Epidermal melanocyte (primary cell): ENCODE measurements around the gene OVCH1.
"Not testable (repeated sequence)": the region's sequence is repeated elsewhere in the genome, so short reads cannot be mapped to it uniquely, and the experiment has no call there.

ENCODE experiments used
- DNase-seq: peaks from one replicate; pipeline ENCODE4 v3.0.0; 2011; ENCODE audit warnings: low spot score; ENCODE audit not compliant: insufficient read length

Gene OVCH1

DNA sequence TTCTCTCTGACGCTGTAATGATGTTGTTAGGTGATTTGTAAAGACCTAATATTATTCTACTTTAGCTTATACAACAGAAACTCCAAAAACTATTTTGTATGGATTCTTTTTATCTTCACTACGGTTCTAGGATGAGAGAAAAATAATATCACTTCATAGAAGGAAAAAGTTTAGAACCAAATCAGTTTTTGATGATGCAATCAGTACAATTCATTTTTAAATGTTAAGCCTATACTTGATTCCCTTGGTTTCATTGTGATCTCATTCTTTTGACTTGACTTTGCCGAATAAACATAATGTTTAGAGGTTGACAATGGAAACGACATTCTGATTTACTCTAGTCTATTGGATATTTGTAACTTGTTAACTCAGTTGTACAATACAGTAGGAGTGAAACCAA, 91.9 kb downstream of the OVCH1 start:
- DNase-seq: no peak

DNA sequence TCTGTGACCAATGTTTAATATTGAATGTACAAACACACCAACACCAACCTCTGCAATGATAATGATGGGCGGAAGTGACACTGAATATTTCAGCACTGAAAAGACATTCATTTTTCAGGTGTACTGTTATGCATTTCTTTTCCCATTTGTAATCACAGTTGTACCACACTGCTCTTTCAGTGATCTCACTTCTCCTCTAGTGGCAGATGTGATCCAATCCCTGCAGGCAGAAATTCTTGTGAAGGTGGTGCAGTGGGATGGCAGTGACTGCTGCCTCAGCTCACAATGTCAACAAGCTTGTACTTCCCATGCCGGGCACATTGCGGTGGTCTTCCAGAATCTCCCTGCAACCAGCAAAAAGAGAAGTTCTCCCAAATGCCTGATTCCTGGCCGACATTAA, 93.5 kb downstream of the OVCH1 start:
- DNase-seq: no peak

DNA sequence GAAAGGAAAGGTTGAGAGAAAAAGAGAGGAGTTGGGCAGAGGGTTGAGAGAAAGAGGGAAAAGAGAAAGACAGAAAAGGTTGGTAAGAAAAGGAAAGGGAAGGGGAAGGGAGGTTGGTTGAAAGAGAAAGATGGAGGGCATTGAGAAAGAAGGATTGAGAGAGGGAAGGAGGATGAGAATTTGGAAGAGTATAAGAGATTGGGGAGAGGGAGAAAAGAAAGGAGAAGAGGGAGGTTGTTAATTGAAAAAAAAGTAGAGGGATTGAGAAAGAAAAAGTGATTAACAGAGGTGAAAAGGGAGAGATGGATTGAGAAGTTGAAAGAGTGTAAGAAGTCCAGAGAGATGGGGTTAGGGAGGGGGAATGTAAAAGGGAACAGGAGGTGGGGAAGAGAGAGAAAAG, 95.0 kb downstream of the OVCH1 start:
- DNase-seq: no peak

DNA sequence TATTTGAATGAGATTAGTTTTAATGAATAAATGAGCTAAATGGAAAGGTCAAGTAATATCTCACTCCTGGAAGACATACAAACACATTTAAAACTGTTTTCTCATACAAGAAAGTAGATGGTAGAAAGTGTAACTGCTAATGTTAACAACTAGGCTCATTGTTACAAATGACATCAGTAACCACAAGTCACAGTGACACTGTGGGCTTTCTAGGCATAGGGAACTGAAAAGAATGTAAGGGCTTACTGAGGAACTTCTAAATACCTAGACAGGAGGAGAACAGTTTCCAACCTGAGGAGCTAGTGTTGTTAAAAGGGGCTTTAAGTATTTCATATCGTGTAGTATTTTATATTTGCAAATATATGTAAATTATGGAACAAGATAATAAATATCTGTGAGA, 99.0 kb downstream of the OVCH1 start:
- no peak for DNase-seq

DNA sequence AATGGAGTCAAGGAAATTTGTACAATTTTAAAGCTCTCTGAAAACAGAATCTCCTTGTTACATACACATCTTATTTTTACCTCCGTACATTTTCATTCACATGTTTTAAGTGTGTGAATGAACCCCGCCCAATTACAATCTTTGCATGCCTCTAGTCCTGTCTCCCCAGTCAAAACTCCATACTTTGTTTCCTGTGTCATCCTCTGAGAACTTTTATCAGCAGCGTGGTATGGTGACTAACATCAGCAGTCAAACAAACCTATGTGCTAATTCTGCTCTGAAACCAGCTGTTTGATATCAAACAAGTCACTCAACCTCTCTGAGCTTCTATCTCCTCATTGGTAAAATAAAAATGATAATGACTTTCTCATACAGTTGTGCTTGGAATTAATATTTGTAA, 100.7 kb downstream of the OVCH1 start:
- DNase-seq: no peak

DNA sequence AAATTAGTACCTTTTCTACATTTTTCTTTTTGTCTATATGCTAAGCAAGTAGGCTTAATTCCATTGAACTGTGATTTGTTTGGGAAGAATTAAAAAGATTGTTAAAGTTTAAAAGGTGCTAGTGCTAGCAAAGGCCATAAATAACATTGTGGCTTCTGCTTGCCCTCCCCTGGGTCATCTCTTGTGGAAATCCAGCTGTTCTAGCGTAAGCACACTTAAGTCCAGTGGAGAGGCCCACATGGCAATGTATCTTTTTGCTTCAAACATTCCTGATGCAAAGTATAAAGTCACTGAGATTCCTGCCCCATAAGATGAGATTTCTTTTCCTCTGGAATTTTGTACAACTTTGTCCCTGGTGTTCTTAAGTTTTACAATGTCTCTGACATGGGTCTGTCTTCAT, 102.1 kb downstream of the OVCH1 start:
- DNase-seq: no peak

DNA sequence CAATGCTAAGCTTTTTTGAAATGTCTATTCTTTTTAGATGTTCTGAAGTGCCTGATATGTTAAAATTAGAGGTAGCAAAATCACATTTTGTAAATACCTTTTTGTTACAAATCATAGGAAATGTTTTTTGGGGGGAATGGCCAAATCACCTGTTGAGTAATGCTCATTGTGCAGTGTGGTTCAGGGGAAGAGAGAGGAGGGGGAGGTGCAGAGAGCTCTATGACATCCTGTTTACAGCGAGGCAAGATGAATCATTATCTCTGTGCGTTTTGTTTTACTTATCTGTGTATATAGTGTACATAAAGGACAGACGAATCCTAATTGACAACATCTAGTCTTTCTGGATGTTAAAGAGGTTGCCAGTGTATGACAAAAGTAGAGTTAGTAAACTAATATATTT, 107.1 kb downstream of the OVCH1 start:
- DNase-seq: not testable (repeated sequence)

DNA sequence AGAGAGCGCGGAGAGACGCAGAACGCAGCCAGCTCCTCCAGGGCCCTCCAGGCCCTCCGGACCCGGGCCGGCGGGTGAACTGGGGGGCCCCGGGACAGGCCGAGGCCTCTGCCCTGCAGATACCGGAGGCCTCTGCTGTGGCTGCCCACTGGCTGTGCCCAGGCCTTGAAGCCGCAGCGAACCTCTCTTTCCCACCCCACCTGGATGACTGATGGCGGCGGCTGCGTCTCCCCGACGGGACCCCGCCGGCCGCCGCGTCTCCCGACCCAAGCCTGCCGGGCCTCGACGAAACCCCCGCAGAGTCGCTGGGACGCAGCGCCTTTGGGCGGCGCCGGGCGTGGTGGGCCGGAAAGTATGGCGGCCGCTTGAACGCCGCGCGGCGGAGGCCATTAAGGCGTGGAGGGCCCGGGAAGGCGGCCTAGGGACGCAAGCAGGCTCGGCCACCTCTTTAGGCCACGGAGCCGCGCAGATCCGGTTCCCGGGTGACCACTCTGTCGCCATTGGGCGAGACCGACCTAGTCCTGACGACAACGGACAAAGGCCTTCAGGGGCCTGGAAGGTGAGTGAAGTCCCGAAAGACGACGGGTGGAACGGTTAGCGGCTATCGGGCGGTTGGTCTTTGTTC, 108.1 kb downstream of the OVCH1 start:
- DNase-seq: no peak

DNA sequence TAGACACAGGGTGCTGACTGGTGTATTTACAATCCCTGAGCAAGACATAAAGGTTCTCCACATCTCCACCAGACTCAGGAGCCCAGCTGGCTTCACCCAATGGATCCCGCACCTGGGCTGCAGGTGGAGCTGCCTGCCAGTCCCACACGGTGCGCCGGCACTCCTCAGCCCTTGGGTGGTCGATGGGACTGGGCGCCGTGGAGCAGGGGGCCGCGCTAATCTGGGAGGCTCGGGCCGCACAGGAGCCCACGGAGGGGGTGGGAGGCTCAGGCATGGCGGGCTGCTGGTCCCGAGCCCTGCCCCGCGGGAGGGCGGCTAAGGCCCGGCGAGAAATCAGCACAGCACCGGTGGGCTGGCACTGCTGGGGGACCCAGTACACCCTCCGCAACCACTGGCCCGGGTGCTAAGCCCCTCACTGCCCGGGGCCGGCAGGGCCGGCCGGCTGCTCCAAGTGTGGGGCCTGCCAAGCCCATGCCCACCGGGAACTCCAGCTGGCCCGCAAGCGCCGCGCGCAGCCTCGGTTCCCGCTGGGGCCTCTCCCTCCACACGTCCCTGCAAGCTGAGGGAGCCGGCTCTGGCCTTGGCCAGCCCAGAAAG, 111.3 kb downstream of the OVCH1 start:
- not testable (repeated sequence) for DNase-seq

DNA sequence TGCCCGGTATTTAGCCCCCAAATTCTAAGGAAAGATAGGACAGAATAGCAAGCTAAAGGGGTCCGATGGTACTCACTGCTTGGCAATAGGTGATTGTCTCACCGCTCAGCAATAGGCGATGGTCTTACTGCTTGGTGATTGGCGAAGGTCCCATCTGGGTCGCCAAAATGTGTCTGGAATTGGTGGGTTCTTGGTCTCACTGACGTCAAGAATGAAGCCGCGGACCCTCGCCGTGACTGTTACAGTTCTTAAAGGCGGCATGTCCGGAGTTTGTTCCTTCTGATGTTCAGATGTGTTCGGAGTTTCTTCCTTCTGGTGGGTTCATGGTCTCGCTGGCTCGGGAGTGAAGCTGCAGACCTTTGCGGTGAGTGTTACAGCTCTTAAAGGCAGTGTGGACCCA, 112.3 kb downstream of the OVCH1 start:
- not testable (repeated sequence) for DNase-seq

DNA sequence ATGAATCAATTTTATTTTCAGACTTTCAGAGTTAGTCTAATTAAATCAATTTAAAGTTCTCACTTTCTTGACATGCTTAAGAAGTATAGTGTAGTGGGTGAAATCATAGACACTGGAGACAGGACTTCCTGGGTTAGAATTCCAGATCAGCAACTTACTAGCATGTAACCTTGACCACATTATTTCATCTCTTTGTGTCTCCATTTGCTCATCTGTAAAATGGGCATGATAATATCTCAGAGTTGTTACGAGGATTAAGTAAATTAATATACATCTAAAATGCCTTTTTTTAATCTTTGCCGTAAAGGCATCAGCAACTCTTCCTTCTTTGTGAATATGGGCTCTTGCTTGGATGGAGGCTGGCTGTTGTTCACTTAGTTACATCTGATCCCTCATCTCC, 115.2 kb downstream of the OVCH1 start:
- no peak for DNase-seq

DNA sequence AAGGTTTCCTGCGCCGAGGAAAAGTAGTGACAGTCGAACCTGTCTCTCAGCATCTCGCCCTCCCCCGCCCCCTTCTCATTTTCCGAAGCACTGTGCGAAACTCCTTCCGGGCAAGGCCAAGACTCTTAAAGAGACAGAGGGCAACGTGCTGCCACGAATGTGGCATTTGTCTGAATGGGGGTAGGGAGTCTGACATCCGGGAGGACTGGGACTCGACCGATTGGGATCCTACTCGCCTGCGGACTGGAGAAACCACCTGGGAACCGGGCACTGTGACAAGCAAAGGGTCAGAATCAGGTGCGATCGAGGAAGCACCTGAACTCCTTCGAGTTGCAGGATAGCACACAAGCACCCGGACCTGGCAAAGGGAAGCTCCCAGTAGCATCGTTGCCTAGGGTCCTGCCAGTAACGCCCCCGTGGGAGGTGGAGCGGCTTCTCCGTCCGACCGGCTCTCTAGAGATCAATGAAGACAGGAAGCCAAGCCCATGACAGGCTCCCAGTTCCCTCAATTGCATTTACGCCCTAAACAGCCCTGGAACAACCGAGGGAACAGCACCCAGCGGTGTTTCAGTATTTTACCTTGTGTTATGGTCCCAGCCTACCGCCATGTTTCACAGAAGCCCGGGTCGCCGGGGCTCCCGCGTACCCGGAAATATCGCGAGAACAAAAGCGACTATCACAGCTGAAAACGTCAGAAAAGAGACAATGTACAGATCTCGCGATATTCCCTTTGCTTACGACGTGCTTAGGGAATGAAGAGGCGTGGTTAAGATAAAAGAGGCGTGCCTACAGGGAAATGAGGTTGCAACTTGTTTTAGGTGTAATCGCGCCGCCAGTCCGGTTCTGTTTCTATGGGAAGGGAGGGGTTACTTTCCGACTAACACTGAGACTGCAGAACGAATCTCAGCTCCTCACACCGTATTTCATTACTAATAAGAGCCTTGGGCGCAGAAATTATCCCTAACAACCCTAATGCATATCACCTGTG, 116.7 kb downstream of the OVCH1 start, which contains the start of gene ERGIC2:
Gene ERGIC2, minus strand, starts transcription at position 637 of the 988 bp plus-strand sequence. CDS start 9,539 bp downstream, outside the sequence.
- DNase-seq: peak; percentile 97
